Measurements from ENCODE around the gene SSX1. TPM values are rescaled to one million over a fixed set of nuclear protein-coding genes. Genes with fewer than 3 reads are reported as not detected.
"Not testable (repeated sequence)": the region's sequence is repeated elsewhere in the genome, so short reads cannot be mapped to it uniquely, and the experiment has no call there.

The SSX1 gene
- total RNA-seq, result not detected in 2 replicates

GRCh38 chrX:48255062-48255796 is at the start of gene SSX1:
TSS of gene SSX1 (plus strand) at chrX:48255392. CDS start at chrX:48257242, 1,850 bp downstream.
- not testable (repeated sequence) for DNase-seq (ENCODE audit: low read depth); H3K4me3 ChIP-seq (ENCODE audit: low read depth, low read length)

GRCh38 chrX:48214341-48214740 is 40.9 kb upstream of the SSX1 start:
- DNase-seq (ENCODE audit: low read depth); H3K4me3 ChIP-seq (ENCODE audit: low read depth, low read length): not testable (repeated sequence)

GRCh38 chrX:48224196-48224595 is 31.0 kb upstream of the SSX1 start:
- DNase-seq (ENCODE audit: low read depth); H3K4me3 ChIP-seq (ENCODE audit: low read depth, low read length): not testable (repeated sequence)

GRCh38 chrX:48252945-48253344 is 2.2 kb upstream of the SSX1 start:
- DNase-seq (ENCODE audit: low read depth); H3K4me3 ChIP-seq (ENCODE audit: low read depth, low read length): not testable (repeated sequence)

GRCh38 chrX:48274365-48274764 is 19.2 kb downstream of the SSX1 start:
- H3K4me3 ChIP-seq (ENCODE audit: low read depth, low read length); DNase-seq (ENCODE audit: low read depth): not testable (repeated sequence)

- TF ChIP-seq CTCF (conservative IDR thresholded peaks at IDR 0.05; ENCODE audit: low read depth, low read length), result no peak
- no peak overlapping the region for H3K4me3 ChIP-seq (ENCODE audit: low read depth, low read length)
- no peak for DNase-seq (ENCODE audit: low read depth)
These were observed 23.8 kb downstream of the SSX1 start for GRCh38 chrX:48278958-48279357.

GRCh38 chrX:48280729-48281128 is 25.5 kb downstream of the SSX1 start:
- not testable (repeated sequence) for H3K4me3 ChIP-seq (ENCODE audit: low read depth, low read length)

GRCh38 chrX:48306175-48306574 is 51.0 kb downstream of the SSX1 start:
- no peak overlapping the region for H3K4me3 ChIP-seq (ENCODE audit: low read depth, low read length)
- DNase-seq (ENCODE audit: low read depth), result no peak
- TF ChIP-seq CTCF (conservative IDR thresholded peaks at IDR 0.05; ENCODE audit: low read depth, low read length), result no peak

More at GRCh38 chrX:48280729-48281128, 25.5 kb downstream of the SSX1 start:
- not testable (repeated sequence) for DNase-seq (ENCODE audit: low read depth)

GRCh38 chrX:48313996-48314395 is 58.8 kb downstream of the SSX1 start:
- DNase-seq (ENCODE audit: low read depth); H3K4me3 ChIP-seq (ENCODE audit: low read depth, low read length): not testable (repeated sequence)

Other genes with a start within 250 kb of the SSX1 start
- gene SPACA5, start 248.4 kb upstream of the SSX1 start, total RNA-seq, result 0.51 TPM in 1 of 2 replicates, not detected in the other
- gene ZNF630, start 183.8 kb upstream of the SSX1 start, total RNA-seq, result 1.5 and 3.1 TPM in 2 replicates
- not detected in 2 replicates for gene SPACA5B, start 124.8 kb upstream of the SSX1 start, total RNA-seq
- gene SSX5, start 58.6 kb upstream of the SSX1 start, total RNA-seq, result not detected in 2 replicates
- not detected in 2 replicates for gene SSX3, start 101.3 kb downstream of the SSX1 start, total RNA-seq
- not detected in 2 replicates for gene SSX4, start 128.1 kb downstream of the SSX1 start, total RNA-seq
- gene SSX4B, start 156.6 kb downstream of the SSX1 start, total RNA-seq, result not detected in 2 replicates
- 15.7 and 71.3 TPM in 2 replicates for gene SLC38A5, start 214.9 kb downstream of the SSX1 start, total RNA-seq
- gene FTSJ1, start 220.8 kb downstream of the SSX1 start, total RNA-seq, result 63.5 and 113 TPM in 2 replicates

Measured in epithelial cell of proximal tubule (primary cell).